Activated CD4-positive, alpha-beta memory T cell treated with anti-CD3 and anti-CD28 coated beads for 36 hours (primary cell): ENCODE results near the gene COL1A2. TPM values are rescaled to one million over a fixed set of nuclear protein-coding genes. Genes with fewer than 3 reads are reported as not detected.

Source experiments
- CTCF ChIA-PET: fragments of 350-600 bp; sonication (Branson Sonifier 250); formaldehyde crosslinking; loops from one replicate; lab custom pipeline; 2021; ENCODE audit warnings: antibody characterized with exemption, inconsistent platforms; lab: Charles Lee
- POLR2A ChIA-PET: fragments of 350-600 bp; sonication (Branson Sonifier 250); formaldehyde crosslinking; loops from one replicate; lab custom pipeline; 2021; ENCODE audit warnings: antibody characterized with exemption; lab: Charles Lee
- DNase-seq: peaks from one replicate; pipeline ENCODE4 v3.0.0-alpha.2; 2020
- H3K27ac Mint-ChIP-seq: one replicate; pipeline ENCODE4 v1.8.0; 2021; ENCODE audit warnings: mixed read lengths
- H3K27me3 Mint-ChIP-seq: one replicate; pipeline ENCODE4 v1.8.0; 2021; ENCODE audit warnings: mixed read lengths
- H3K36me3 Mint-ChIP-seq: one replicate; pipeline ENCODE4 v1.8.0; 2021; ENCODE audit warnings: mixed read lengths
- H3K4me1 Mint-ChIP-seq: one replicate; pipeline ENCODE4 v1.8.0; 2021; ENCODE audit warnings: low read depth, mixed read lengths
- H3K4me3 Mint-ChIP-seq: one replicate; pipeline ENCODE4 v1.8.0; 2021; ENCODE audit warnings: mild to moderate bottlenecking, mixed read lengths
- H3K9me3 Mint-ChIP-seq: one replicate; pipeline ENCODE4 v1.8.0; 2021; ENCODE audit warnings: mixed read lengths
- intact Hi-C: fragments of 100-400 bp; cut with micrococcal nuclease; formaldehyde crosslinking; loops from one replicate; pipeline ENCODE4 v1.15.1; 2023
- total RNA-seq, 2 experiments: library from RNA; stranded (reverse); gene quantifications; one replicate each; pipeline ENCODE4 v1.2.3, GENCODE V29; 2021

Gene COL1A2
- total RNA-seq, 2 experiments from 2014 or later = not detected

GRCh38 chr7:94400022-94400421, 5.3 kb downstream of the COL1A2 start:
- no peak overlapping the region for H3K4me3 Mint-ChIP-seq
- peaks cover 26% of the 10 kb centered on the region for H3K27me3 Mint-ChIP-seq
- CTCF ChIA-PET = interaction anchor here (0.6 kb wide), 1 partner anchor 49 kb away, joined by 4 read pairs; no protein-coding TSS in a partner anchor
- POLR2A ChIA-PET = no interaction called here
- DNase-seq = no peak
- peaks cover 2% of the 10 kb centered on the region for H3K4me1 Mint-ChIP-seq
- no peaks in the 10 kb centered on the region for H3K9me3 Mint-ChIP-seq
- no peak overlapping the region for H3K27ac Mint-ChIP-seq
- H3K36me3 Mint-ChIP-seq = no peaks in the 10 kb centered on the region
- intact Hi-C loops = no loop called here

- Mint-ChIP-seq H3K27ac (no peak overlapping the region), H3K27me3 (peaks cover 19% of the 10 kb centered on the region), H3K4me3 (no peak overlapping the region), H3K9me3 (no peaks in the 10 kb centered on the region), H3K4me1 (no peaks in the 10 kb centered on the region), H3K36me3 (no peaks in the 10 kb centered on the region)
- no peak for DNase-seq
- POLR2A ChIA-PET = no interaction called here
- CTCF ChIA-PET = interaction anchor here (1.2 kb wide), 1 partner anchor 500 kb away, joined by 3 read pairs; no protein-coding TSS in a partner anchor
- intact Hi-C loops = no loop called here
These were observed 6.1 kb downstream of the COL1A2 start for GRCh38 chr7:94400643-94401427.

- no peak overlapping the region for H3K4me3 Mint-ChIP-seq
- H3K4me1 Mint-ChIP-seq = no peaks in the 10 kb centered on the region
- CTCF ChIA-PET = interaction anchor here (1.2 kb wide), 1 partner anchor 500 kb away, joined by 3 read pairs; no protein-coding TSS in a partner anchor
- no peaks in the 10 kb centered on the region for H3K9me3 Mint-ChIP-seq
- DNase-seq = no peak
- H3K27ac Mint-ChIP-seq = no peak overlapping the region
- H3K27me3 Mint-ChIP-seq = peaks cover 14% of the 10 kb centered on the region
- intact Hi-C loops = no loop called here
- POLR2A ChIA-PET = no interaction called here
- no peaks in the 10 kb centered on the region for H3K36me3 Mint-ChIP-seq
These were observed 6.7 kb downstream of the COL1A2 start for GRCh38 chr7:94401428-94401814.

GRCh38 chr7:94403546-94403945, 8.9 kb downstream of the COL1A2 start:
- Mint-ChIP-seq H3K9me3 (no peaks in the 10 kb centered on the region), H3K4me1 (no peaks in the 10 kb centered on the region), H3K36me3 (no peaks in the 10 kb centered on the region), H3K27me3 (peaks cover 11% of the 10 kb centered on the region), H3K27ac (no peak overlapping the region), H3K4me3 (no peak overlapping the region)
- DNase-seq = no peak
- POLR2A ChIA-PET = interaction anchor here (0.7 kb wide), 1 partner anchor 756 kb away, joined by 3 read pairs; no protein-coding TSS in a partner anchor
- intact Hi-C loops = no loop called here
- CTCF ChIA-PET = no interaction called here

- no peaks in the 10 kb centered on the region for H3K9me3 Mint-ChIP-seq
- CTCF ChIA-PET = no interaction called here
- POLR2A ChIA-PET = no interaction called here
- peaks cover 4% of the 10 kb centered on the region for H3K27me3 Mint-ChIP-seq
- intact Hi-C loops = no loop called here
- H3K4me1 Mint-ChIP-seq = no peaks in the 10 kb centered on the region
- H3K4me3 Mint-ChIP-seq = no peak overlapping the region
- H3K27ac Mint-ChIP-seq = no peak overlapping the region
- no peak for DNase-seq
- H3K36me3 Mint-ChIP-seq = no peaks in the 10 kb centered on the region
These were observed 10.8 kb downstream of the COL1A2 start for GRCh38 chr7:94405506-94405905.

- no peaks in the 10 kb centered on the region for H3K9me3 Mint-ChIP-seq
- CTCF ChIA-PET = no interaction called here
- no peaks in the 10 kb centered on the region for H3K4me1 Mint-ChIP-seq
- H3K27me3 Mint-ChIP-seq = peaks cover 2% of the 10 kb centered on the region
- no peaks in the 10 kb centered on the region for H3K36me3 Mint-ChIP-seq
- no peak for DNase-seq
- no peak overlapping the region for H3K27ac Mint-ChIP-seq
- H3K4me3 Mint-ChIP-seq = no peak overlapping the region
- intact Hi-C loops = no loop called here
- POLR2A ChIA-PET = no interaction called here
These were observed 12.0 kb downstream of the COL1A2 start for GRCh38 chr7:94406696-94407095.

- Mint-ChIP-seq H3K27me3 (no peaks in the 10 kb centered on the region), H3K4me3 (no peak overlapping the region), H3K4me1 (no peaks in the 10 kb centered on the region), H3K36me3 (no peaks in the 10 kb centered on the region), H3K27ac (no peak overlapping the region), H3K9me3 (no peaks in the 10 kb centered on the region)
- POLR2A ChIA-PET = no interaction called here
- no peak for DNase-seq
- intact Hi-C loops = no loop called here
- CTCF ChIA-PET = no interaction called here
These were observed 14.7 kb downstream of the COL1A2 start for GRCh38 chr7:94409200-94409948.

- no peaks in the 10 kb centered on the region for H3K9me3 Mint-ChIP-seq
- DNase-seq = no peak
- intact Hi-C loops = no loop called here
- no peaks in the 10 kb centered on the region for H3K4me1 Mint-ChIP-seq
- no peak overlapping the region for H3K4me3 Mint-ChIP-seq
- POLR2A ChIA-PET = no interaction called here
- H3K36me3 Mint-ChIP-seq = no peaks in the 10 kb centered on the region
- CTCF ChIA-PET = interaction anchor here (0.7 kb wide), 1 partner anchor 21 kb away, joined by 3 read pairs; no protein-coding TSS in a partner anchor
- H3K27ac Mint-ChIP-seq = no peak overlapping the region
- H3K27me3 Mint-ChIP-seq = no peaks in the 10 kb centered on the region
These were observed 15.9 kb downstream of the COL1A2 start for GRCh38 chr7:94410413-94411187.

GRCh38 chr7:94411188-94411466, 16.4 kb downstream of the COL1A2 start:
- no peaks in the 10 kb centered on the region for H3K4me1 Mint-ChIP-seq
- no peaks in the 10 kb centered on the region for H3K27me3 Mint-ChIP-seq
- DNase-seq = no peak
- no peaks in the 10 kb centered on the region for H3K36me3 Mint-ChIP-seq
- no peaks in the 10 kb centered on the region for H3K9me3 Mint-ChIP-seq
- no peak overlapping the region for H3K27ac Mint-ChIP-seq
- ChIA-PET POLR2A (no interaction called here), CTCF (interaction anchor here (0.7 kb wide), 1 partner anchor 21 kb away, joined by 3 read pairs; no protein-coding TSS in a partner anchor)
- intact Hi-C loops = no loop called here
- H3K4me3 Mint-ChIP-seq = no peak overlapping the region

- no peaks in the 10 kb centered on the region for H3K4me1 Mint-ChIP-seq
- intact Hi-C loops = no loop called here
- CTCF ChIA-PET = no interaction called here
- POLR2A ChIA-PET = no interaction called here
- H3K9me3 Mint-ChIP-seq = no peaks in the 10 kb centered on the region
- H3K36me3 Mint-ChIP-seq = no peaks in the 10 kb centered on the region
- H3K27me3 Mint-ChIP-seq = no peaks in the 10 kb centered on the region
- H3K27ac Mint-ChIP-seq = no peak overlapping the region
- DNase-seq = no peak
- no peak overlapping the region for H3K4me3 Mint-ChIP-seq
These were observed 18.1 kb downstream of the COL1A2 start for GRCh38 chr7:94412762-94413322.

GRCh38 chr7:94414481-94414880, 19.8 kb downstream of the COL1A2 start:
- POLR2A ChIA-PET = no interaction called here
- CTCF ChIA-PET = no interaction called here
- H3K4me3 Mint-ChIP-seq = no peak overlapping the region
- H3K27ac Mint-ChIP-seq = no peak overlapping the region
- intact Hi-C loops = no loop called here
- H3K9me3 Mint-ChIP-seq = no peaks in the 10 kb centered on the region
- H3K4me1 Mint-ChIP-seq = no peaks in the 10 kb centered on the region
- no peaks in the 10 kb centered on the region for H3K27me3 Mint-ChIP-seq
- DNase-seq = no peak
- no peaks in the 10 kb centered on the region for H3K36me3 Mint-ChIP-seq

GRCh38 chr7:94414980-94415379, 20.3 kb downstream of the COL1A2 start:
- Mint-ChIP-seq H3K36me3 (no peaks in the 10 kb centered on the region), H3K9me3 (no peaks in the 10 kb centered on the region), H3K4me3 (no peak overlapping the region), H3K27ac (no peak overlapping the region), H3K4me1 (no peaks in the 10 kb centered on the region), H3K27me3 (no peaks in the 10 kb centered on the region)
- POLR2A ChIA-PET = no interaction called here
- CTCF ChIA-PET = no interaction called here
- intact Hi-C loops = no loop called here
- DNase-seq = no peak
